CD4-positive, alpha-beta T cell treated with Interleukin-15 for 1 hour (primary cell): ENCODE data around the gene INHBB.
"Not testable (repeated sequence)": the region's sequence is repeated elsewhere in the genome, so short reads cannot be mapped to it uniquely, and the experiment has no call there.

Experiments used
- DNase-seq: peaks from one replicate; pipeline ENCODE4 v3.0.0-alpha.2; 2020

INHBB gene

GRCh38 chr2:120346026-120346666 lies at the start of gene INHBB:
INHBB (plus strand) TSS chr2:120346136; CDS start chr2:120346189, 53 bp downstream.
- DNase-seq, result no peak

- no peak for DNase-seq
Measured at GRCh38 chr2:120298173-120298835, 47.6 kb upstream of the INHBB start.

- DNase-seq, result no peak
Measured at GRCh38 chr2:120299004-120299403, 46.9 kb upstream of the INHBB start.

- DNase-seq, result no peak
Measured at GRCh38 chr2:120299561-120299960, 46.4 kb upstream of the INHBB start.

GRCh38 chr2:120300385-120300784 lies 45.6 kb upstream of the INHBB start:
- no peak for DNase-seq

GRCh38 chr2:120301284-120301683 lies 44.7 kb upstream of the INHBB start:
- DNase-seq, result no peak

GRCh38 chr2:120302301-120302700 lies 43.6 kb upstream of the INHBB start:
- DNase-seq, result no peak

- DNase-seq, result no peak
Measured at GRCh38 chr2:120303177-120303576, 42.8 kb upstream of the INHBB start.

- no peak for DNase-seq
Measured at GRCh38 chr2:120305296-120305695, 40.6 kb upstream of the INHBB start.

- DNase-seq, result no peak
Measured at GRCh38 chr2:120305937-120306490, 39.9 kb upstream of the INHBB start.

- no peak for DNase-seq
Measured at GRCh38 chr2:120307482-120307881, 38.5 kb upstream of the INHBB start.

GRCh38 chr2:120308038-120308910 lies 37.7 kb upstream of the INHBB start:
- DNase-seq, result no peak

GRCh38 chr2:120310136-120310535 lies 35.8 kb upstream of the INHBB start:
- no peak for DNase-seq

GRCh38 chr2:120310841-120311240 lies 35.1 kb upstream of the INHBB start:
- not testable (repeated sequence) for DNase-seq

GRCh38 chr2:120312076-120312475 lies 33.9 kb upstream of the INHBB start:
- DNase-seq, result no peak

GRCh38 chr2:120312860-120313694 lies 32.9 kb upstream of the INHBB start:
- DNase-seq, result peak; percentile 64

- DNase-seq, result no peak
Measured at GRCh38 chr2:120313695-120314615, 32.0 kb upstream of the INHBB start.

GRCh38 chr2:120314690-120315366 lies 31.1 kb upstream of the INHBB start:
- no peak for DNase-seq

- DNase-seq, result no peak
Measured at GRCh38 chr2:120315367-120316033, 30.4 kb upstream of the INHBB start.

- DNase-seq, result no peak
Measured at GRCh38 chr2:120316071-120316470, 29.9 kb upstream of the INHBB start.
